HEK293 (cell line): ENCODE measurements around the gene C17orf107.

Source experiments
- CTCF ChIA-PET: fragments of 350-600 bp; formaldehyde crosslinking; extraction: SDS; loops from one replicate; lab custom pipeline; 2021; ENCODE audit warnings: antibody characterized with exemption; lab: Yijun Ruan, JAX
- POLR2A ChIA-PET: fragments of 300-600 bp; formaldehyde crosslinking; extraction: SDS; loops from one replicate; lab custom pipeline; 2020; ENCODE audit warnings: antibody characterized with exemption, inconsistent platforms; lab: Yijun Ruan, JAX
- H3K27ac ChIP-seq: fragments of 200-500 bp; sonication (Bioruptor generic); 2 replicates; pipeline ENCODE4 v1.5.1; 2014; ENCODE audit warnings: low read depth, low read length, control low read depth, inconsistent platforms; ENCODE audit errors: extremely low read depth
- H3K36me3 ChIP-seq, 2 experiments: fragments of 200-500 bp in 1 of 2; sonication (Bioruptor generic) in 1 of 2; 1 replicate in 1 of 2; 2 replicates in 1 of 2; pipeline ENCODE4 v1.5.1; 2014 to 2017; ENCODE audit warnings: inconsistent platforms in 2 of 2, low read length in 2 of 2; ENCODE audit not compliant: control insufficient read depth in 2 of 2, insufficient read depth in 1 of 2
- H3K4me1 ChIP-seq: fragments of 200-500 bp; sonication (Bioruptor generic); 2 replicates; pipeline ENCODE4 v1.5.1; 2014; ENCODE audit warnings: mild to moderate bottlenecking, low read length, inconsistent platforms; ENCODE audit not compliant: control insufficient read depth, insufficient read depth
- H3K4me3 ChIP-seq: 2 replicates; pipeline ENCODE4 v1.5.1; 2011; ENCODE audit warnings: low read depth, mild to moderate bottlenecking, control low read depth, low read length, moderate library complexity
- H3K9me3 ChIP-seq: fragments of 200-500 bp; sonication (Bioruptor generic); 2 replicates; pipeline ENCODE4 v1.5.1; 2014; ENCODE audit warnings: low read depth, low read length, inconsistent platforms; ENCODE audit not compliant: control insufficient read depth, insufficient read depth
- BCL11A ChIP-seq: fragments of 450-650 bp; formaldehyde crosslinking; IDR thresholded peaks from 2 replicates; pipeline ENCODE4 v1.5.1; 2016; ENCODE audit warnings: low read depth, missing biosample characterization, missing genetic modification characterization
- BCL11B ChIP-seq: fragments of 450-650 bp; formaldehyde crosslinking; IDR thresholded peaks from 2 replicates; pipeline ENCODE4 v1.5.1; 2016; ENCODE audit warnings: low read depth, missing biosample characterization, missing genetic modification characterization
- HOXA7 ChIP-seq: sonication (generic); formaldehyde crosslinking; IDR thresholded peaks from 2 replicates; pipeline ENCODE4 v1.8.1; 2022; ENCODE audit warnings: missing genetic modification reagents, borderline replicate concordance
- KLF1 ChIP-seq: fragments of 450-650 bp; formaldehyde crosslinking; IDR thresholded peaks from 2 replicates; pipeline ENCODE4 v1.5.1; 2016; ENCODE audit warnings: missing biosample characterization, missing genetic modification characterization
- RBAK ChIP-seq: fragments of 450-650 bp; formaldehyde crosslinking; IDR thresholded peaks from 2 replicates; pipeline ENCODE4 v1.5.1; 2016; ENCODE audit warnings: missing biosample characterization, missing genetic modification characterization
- SALL2 ChIP-seq: fragments of 450-650 bp; formaldehyde crosslinking; IDR thresholded peaks from 2 replicates; pipeline ENCODE4 v1.5.0; 2017; ENCODE audit warnings: missing biosample characterization, mild to moderate bottlenecking, missing genetic modification characterization, borderline replicate concordance
- TCF7L2 ChIP-seq: IDR thresholded peaks from 2 replicates; pipeline ENCODE4 v1.6.1; 2011; ENCODE audit warnings: low read depth, mild to moderate bottlenecking, inconsistent platforms, low read length, moderate library complexity, borderline replicate concordance
- ZNF169 ChIP-seq: fragments of 450-650 bp; formaldehyde crosslinking; IDR thresholded peaks from 2 replicates; pipeline ENCODE4 v1.5.1; 2016; ENCODE audit warnings: missing biosample characterization, missing genetic modification characterization
- ZNF184 ChIP-seq: fragments of 450-650 bp; IDR thresholded peaks from 2 replicates; pipeline ENCODE4 v1.5.1; 2018; ENCODE audit warnings: missing biosample characterization, mild to moderate bottlenecking, missing genetic modification characterization
- ZNF341 ChIP-seq: fragments of 450-650 bp; formaldehyde crosslinking; IDR thresholded peaks from 2 replicates; pipeline ENCODE4; 2016; ENCODE audit warnings: low read depth, missing biosample characterization, missing genetic modification characterization
- ZNF366 ChIP-seq: fragments of 450-650 bp; formaldehyde crosslinking; conservative IDR thresholded peaks from 2 replicates; pipeline ENCODE4 v1.5.1; 2016; ENCODE audit warnings: missing biosample characterization, missing genetic modification characterization
- ZNF416 ChIP-seq: fragments of 450-650 bp; formaldehyde crosslinking; IDR thresholded peaks from 2 replicates; pipeline ENCODE4 v1.5.1; 2016; ENCODE audit warnings: missing biosample characterization, missing genetic modification characterization
- ZNF521 ChIP-seq: fragments of 450-650 bp; formaldehyde crosslinking; IDR thresholded peaks from 2 replicates; pipeline ENCODE4 v1.5.1; 2017; ENCODE audit warnings: missing biosample characterization, mild to moderate bottlenecking, missing genetic modification characterization
- ZNF555 ChIP-seq: fragments of 450-650 bp; formaldehyde crosslinking; conservative IDR thresholded peaks from 2 replicates; pipeline ENCODE4 v1.5.1; 2017; ENCODE audit warnings: missing biosample characterization, mild to moderate bottlenecking, missing genetic modification characterization, inconsistent platforms
- ZNF571 ChIP-seq: fragments of 450-650 bp; formaldehyde crosslinking; IDR thresholded peaks from 2 replicates; pipeline ENCODE4 v1.5.0; 2017; ENCODE audit warnings: missing biosample characterization, missing genetic modification characterization
- ZNF624 ChIP-seq: fragments of 450-650 bp; formaldehyde crosslinking; IDR thresholded peaks from 2 replicates; pipeline ENCODE4 v1.5.1; 2017; ENCODE audit warnings: missing biosample characterization, missing genetic modification characterization
- ZNF76 ChIP-seq: fragments of 450-650 bp; formaldehyde crosslinking; IDR thresholded peaks from 2 replicates; pipeline ENCODE4; 2016; ENCODE audit warnings: low read depth, missing biosample characterization, missing genetic modification characterization, borderline replicate concordance
- ZNF830 ChIP-seq: fragments of 450-650 bp; IDR thresholded peaks from 2 replicates; pipeline ENCODE4 v1.5.0; 2018; ENCODE audit warnings: missing biosample characterization, missing genetic modification characterization, low read depth, mild to moderate bottlenecking, moderate library complexity
- TF ChIP-seq, protein P1 (sequence below): fragments of 450-650 bp; formaldehyde crosslinking; IDR thresholded peaks from 2 replicates; pipeline ENCODE4 v1.5.1; 2016; ENCODE audit warnings: missing biosample characterization, missing genetic modification characterization, borderline replicate concordance
- TF ChIP-seq, protein P2 (sequence below): fragments of 450-650 bp; formaldehyde crosslinking; IDR thresholded peaks from 2 replicates; pipeline ENCODE4 v1.5.1; 2016; ENCODE audit warnings: missing biosample characterization, missing genetic modification characterization
- TF ChIP-seq, protein P3 (sequence below): fragments of 450-650 bp; formaldehyde crosslinking; IDR thresholded peaks from 2 replicates; pipeline ENCODE4 v1.5.1; 2017; ENCODE audit warnings: missing biosample characterization, missing genetic modification characterization
- TF ChIP-seq, protein P4 (sequence below): fragments of 450-650 bp; formaldehyde crosslinking; IDR thresholded peaks from 2 replicates; pipeline ENCODE4 v1.5.1; 2016; ENCODE audit warnings: missing biosample characterization, missing genetic modification characterization
- TF ChIP-seq, protein P5 (sequence below): fragments of 450-650 bp; formaldehyde crosslinking; IDR thresholded peaks from 2 replicates; pipeline ENCODE4 v1.5.1; 2016; ENCODE audit warnings: missing biosample characterization, missing genetic modification characterization
- TF ChIP-seq, protein P6 (sequence below): fragments of 450-650 bp; formaldehyde crosslinking; IDR thresholded peaks from 2 replicates; pipeline ENCODE4 v1.5.1; 2016; ENCODE audit warnings: missing biosample characterization, missing genetic modification characterization

C17orf107 gene

DNA sequence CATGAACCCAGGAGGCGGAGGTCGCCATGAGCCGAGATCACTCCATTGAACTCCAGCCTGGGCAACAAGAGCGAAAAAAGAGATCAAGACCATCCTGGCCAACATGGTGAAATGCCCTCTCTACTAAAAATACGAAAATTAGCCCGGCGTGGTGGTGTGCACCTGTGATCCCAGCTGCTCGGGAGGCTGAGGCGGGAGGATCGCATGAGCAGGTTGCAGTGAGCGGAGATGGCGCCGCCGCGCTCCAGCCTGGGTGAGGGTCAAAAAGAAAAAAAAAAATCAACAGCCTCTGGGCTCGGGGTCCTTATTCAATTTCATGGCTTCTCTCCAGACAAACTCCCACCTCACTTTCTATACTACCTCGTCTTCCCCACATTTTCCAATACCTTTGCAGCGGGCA lies 29.5 kb downstream of the C17orf107 start:
- Histone ChIP-seq H3K9me3 (no peaks in the 10 kb centered on the region), H3K4me3 (no peak overlapping the region), H3K36me3 (peaks cover 4 to 23% of the 10 kb centered on the region in 2 experiments; a peak in 2 of 3 replicates), H3K4me1 (no peaks in the 10 kb centered on the region; the same call in 1 of the 2 replicates), H3K27ac (no peak overlapping the region)
- ChIA-PET CTCF (no interaction called here), POLR2A (interaction anchor here (0.9 to 2.3 kb wide), 2 partner anchors 11 to 38 kb away, joined by 3 to 13 read pairs; partner anchors contain the start of genes RNF167, SLC25A11 and SPAG7)
- no peak for TF ChIP-seq ZNF76 (tag by site-specific recombination)
- no peak for TF ChIP-seq ZNF366 (tag by site-specific recombination)
- TF ChIP-seq, protein P1, sequence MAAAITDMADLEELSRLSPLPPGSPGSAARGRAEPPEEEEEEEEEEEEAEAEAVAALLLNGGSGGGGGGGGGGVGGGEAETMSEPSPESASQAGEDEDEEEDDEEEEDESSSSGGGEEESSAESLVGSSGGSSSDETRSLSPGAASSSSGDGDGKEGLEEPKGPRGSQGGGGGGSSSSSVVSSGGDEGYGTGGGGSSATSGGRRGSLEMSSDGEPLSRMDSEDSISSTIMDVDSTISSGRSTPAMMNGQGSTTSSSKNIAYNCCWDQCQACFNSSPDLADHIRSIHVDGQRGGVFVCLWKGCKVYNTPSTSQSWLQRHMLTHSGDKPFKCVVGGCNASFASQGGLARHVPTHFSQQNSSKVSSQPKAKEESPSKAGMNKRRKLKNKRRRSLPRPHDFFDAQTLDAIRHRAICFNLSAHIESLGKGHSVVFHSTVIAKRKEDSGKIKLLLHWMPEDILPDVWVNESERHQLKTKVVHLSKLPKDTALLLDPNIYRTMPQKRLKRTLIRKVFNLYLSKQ (tag by site-specific recombination) = no peak
- TF ChIP-seq ZNF169 (tag by site-specific recombination) = no peak
- TF ChIP-seq TCF7L2 = no peak
- TF ChIP-seq, protein P2, sequence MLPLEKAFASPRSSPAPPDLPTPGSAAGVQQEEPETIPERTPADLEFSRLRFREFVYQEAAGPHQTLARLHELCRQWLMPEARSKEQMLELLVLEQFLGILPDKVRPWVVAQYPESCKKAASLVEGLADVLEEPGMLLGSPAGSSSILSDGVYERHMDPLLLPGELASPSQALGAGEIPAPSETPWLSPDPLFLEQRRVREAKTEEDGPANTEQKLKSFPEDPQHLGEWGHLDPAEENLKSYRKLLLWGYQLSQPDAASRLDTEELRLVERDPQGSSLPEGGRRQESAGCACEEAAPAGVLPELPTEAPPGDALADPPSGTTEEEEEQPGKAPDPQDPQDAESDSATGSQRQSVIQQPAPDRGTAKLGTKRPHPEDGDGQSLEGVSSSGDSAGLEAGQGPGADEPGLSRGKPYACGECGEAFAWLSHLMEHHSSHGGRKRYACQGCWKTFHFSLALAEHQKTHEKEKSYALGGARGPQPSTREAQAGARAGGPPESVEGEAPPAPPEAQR (tag by site-specific recombination) = no peak
- TF ChIP-seq ZNF341 (tag by site-specific recombination) = no peak
- TF ChIP-seq KLF1 (tag by site-specific recombination) = no peak
- no peak for TF ChIP-seq ZNF416 (tag by site-specific recombination)
- TF ChIP-seq ZNF521 (tag by site-specific recombination) = no peak
- TF ChIP-seq, protein P3, sequence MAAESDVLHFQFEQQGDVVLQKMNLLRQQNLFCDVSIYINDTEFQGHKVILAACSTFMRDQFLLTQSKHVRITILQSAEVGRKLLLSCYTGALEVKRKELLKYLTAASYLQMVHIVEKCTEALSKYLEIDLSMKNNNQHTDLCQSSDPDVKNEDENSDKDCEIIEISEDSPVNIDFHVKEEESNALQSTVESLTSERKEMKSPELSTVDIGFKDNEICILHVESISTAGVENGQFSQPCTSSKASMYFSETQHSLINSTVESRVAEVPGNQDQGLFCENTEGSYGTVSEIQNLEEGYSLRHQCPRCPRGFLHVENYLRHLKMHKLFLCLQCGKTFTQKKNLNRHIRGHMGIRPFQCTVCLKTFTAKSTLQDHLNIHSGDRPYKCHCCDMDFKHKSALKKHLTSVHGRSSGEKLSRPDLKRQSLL (tag by site-specific recombination) = no peak
- no peak for TF ChIP-seq ZNF555 (tag by site-specific recombination)
- no peak for TF ChIP-seq RBAK (tag by site-specific recombination)
- no peak for TF ChIP-seq HOXA7 (CRISPR knock-in tag)
- no peak for TF ChIP-seq SALL2 (tag by site-specific recombination)
- TF ChIP-seq, protein P4, sequence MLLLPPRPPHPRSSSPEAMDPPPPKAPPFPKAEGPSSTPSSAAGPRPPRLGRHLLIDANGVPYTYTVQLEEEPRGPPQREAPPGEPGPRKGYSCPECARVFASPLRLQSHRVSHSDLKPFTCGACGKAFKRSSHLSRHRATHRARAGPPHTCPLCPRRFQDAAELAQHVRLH (tag by site-specific recombination) = no peak
- no peak for TF ChIP-seq ZNF624 (tag by site-specific recombination)
- TF ChIP-seq ZNF830 (tag by site-specific recombination) = no peak
- TF ChIP-seq, all 188 proteins: peak for 0

DNA sequence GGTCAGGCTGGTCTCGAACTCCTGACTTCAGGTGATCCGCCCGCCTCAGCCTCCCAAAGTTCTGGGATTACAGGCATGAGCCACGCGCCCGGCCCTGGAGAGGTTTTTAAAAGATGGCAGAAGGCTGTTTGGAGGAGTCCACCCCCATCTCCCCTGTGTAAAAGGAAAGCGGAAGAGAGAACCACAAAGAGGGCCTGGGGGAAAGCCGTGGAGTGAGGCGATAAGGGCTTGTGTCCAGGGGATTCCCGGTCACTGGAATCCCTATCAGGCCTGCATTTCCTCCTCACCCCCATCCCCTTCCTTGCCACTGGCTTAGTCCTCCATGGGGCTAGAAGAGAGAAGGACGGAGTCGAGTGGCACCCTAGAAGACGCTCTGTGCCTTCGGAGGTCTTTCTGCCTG lies 32.6 kb downstream of the C17orf107 start, which contains the start of gene GP1BA:
TSS of gene GP1BA (plus strand) at position 315 of the 400 bp plus-strand sequence. CDS start 328 bp downstream, outside the sequence.
- ChIA-PET CTCF (no interaction called here), POLR2A (interaction anchor here (1.0 to 1.6 kb wide), 2 partner anchors 12 to 35 kb away, joined by 3 to 8 read pairs; partner anchors contain the start of gene SPAG7)
- Histone ChIP-seq H3K4me1 (no peaks in the 10 kb centered on the region; the same call in 1 of the 2 replicates), H3K9me3 (no peaks in the 10 kb centered on the region), H3K27ac (0 out of 2 replicates have a peak within 1 kb of the TSS, but pooled peaks have one; percentile 9), H3K36me3 (peaks cover 8 to 40% of the 10 kb centered on the region in 2 experiments; a peak in 2 of 3 replicates), H3K4me3 (no peak within 1 kb of the TSS)
- TF ChIP-seq BCL11A (tag by site-specific recombination) (no peak), ZNF184 (no peak), ZNF571 (tag by site-specific recombination) (no peak), ZNF366 (tag by site-specific recombination) (no peak), BCL11B (no peak)
- TF ChIP-seq, protein P5, sequence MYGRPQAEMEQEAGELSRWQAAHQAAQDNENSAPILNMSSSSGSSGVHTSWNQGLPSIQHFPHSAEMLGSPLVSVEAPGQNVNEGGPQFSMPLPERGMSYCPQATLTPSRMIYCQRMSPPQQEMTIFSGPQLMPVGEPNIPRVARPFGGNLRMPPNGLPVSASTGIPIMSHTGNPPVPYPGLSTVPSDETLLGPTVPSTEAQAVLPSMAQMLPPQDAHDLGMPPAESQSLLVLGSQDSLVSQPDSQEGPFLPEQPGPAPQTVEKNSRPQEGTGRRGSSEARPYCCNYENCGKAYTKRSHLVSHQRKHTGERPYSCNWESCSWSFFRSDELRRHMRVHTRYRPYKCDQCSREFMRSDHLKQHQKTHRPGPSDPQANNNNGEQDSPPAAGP (tag by site-specific recombination) = no peak
- TF ChIP-seq, protein P6, sequence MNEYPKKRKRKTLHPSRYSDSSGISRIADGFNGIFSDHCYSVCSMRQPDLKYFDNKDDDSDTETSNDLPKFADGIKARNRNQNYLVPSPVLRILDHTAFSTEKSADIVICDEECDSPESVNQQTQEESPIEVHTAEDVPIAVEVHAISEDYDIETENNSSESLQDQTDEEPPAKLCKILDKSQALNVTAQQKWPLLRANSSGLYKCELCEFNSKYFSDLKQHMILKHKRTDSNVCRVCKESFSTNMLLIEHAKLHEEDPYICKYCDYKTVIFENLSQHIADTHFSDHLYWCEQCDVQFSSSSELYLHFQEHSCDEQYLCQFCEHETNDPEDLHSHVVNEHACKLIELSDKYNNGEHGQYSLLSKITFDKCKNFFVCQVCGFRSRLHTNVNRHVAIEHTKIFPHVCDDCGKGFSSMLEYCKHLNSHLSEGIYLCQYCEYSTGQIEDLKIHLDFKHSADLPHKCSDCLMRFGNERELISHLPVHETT = no peak
